HG03060 (cell line): ENCODE data around the gene SAT1.

Experiments used
- ATAC-seq: cut with Tn5 transposase; IDR thresholded peaks from one replicate; pipeline ENCODE4 v1.9.1; 2021; ENCODE audit warnings: low read depth, moderate number of reproducible peaks; ENCODE audit not compliant: unreplicated experiment

SAT1 gene

DNA sequence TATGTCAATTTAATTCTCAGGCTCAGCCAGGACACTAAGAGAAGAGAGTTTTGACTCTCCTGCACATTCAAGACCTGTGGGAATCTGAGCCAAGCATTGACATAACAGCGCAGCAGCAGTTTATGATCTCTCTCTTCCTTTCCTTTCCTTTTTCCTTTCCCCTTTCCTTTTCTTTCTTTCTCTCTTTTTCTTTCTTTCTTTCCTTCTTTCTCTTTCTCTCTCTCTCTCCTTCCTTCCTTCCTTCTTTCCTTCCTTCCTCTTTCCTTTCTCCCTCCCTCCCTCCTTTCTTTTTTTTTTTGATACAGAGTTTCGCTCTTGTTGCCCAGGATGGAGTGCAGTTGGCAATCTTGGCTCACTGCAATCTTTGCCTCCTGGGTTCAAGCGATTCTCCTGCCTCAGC lies 21.6 kb downstream of the SAT1 start:
- ATAC-seq = no peak

DNA sequence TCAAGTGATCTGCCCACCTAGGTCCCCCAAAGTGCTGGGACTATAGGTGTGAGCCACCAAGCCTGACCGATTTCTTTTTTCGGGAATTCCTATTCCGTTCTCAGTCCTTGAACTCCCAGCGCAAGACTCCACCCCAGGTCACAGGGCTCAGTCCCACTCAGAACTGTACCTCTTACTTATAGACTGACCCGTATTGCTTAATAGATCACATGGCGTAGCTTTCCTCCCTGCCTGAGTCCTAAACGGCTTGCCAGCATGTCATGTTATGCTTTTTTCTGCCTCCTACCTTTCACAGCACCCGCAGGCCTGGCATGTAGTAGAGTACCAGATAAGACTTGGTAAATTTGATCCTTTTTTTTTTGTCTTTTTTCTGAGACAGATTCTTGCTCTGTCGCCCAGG lies 22.4 kb downstream of the SAT1 start:
- no peak for ATAC-seq

GRCh38 chrX:23810279-23810678 lies 27.3 kb downstream of the SAT1 start:
- ATAC-seq = no peak

DNA sequence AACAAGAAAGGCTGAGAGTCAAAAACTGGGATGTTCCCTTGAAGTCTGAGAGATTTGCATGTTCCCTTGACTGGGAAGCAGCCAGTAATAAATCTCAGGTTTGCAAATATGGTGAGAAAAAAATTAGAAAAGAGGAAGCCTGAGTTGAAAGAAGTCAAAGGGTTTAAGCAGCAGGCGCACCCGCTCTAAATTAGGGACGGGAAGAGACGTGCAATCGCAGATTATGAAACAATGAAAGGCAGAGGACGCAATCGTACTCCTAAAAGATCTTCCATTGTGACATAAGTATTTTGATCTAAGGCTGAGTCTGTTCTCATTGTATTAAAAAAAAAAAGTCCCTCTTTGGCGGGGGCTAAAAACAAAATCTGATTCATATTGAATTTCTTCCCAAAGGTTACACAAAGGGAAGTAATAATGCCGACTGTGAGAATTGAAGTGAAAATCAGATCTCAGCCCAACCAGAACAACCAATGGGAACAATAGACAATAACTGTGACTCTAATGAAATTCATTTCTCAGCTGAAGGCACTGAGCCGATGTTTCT lies 28.2 kb downstream of the SAT1 start:
- no peak for ATAC-seq

GRCh38 chrX:23811656-23812055 lies 28.7 kb downstream of the SAT1 start:
- no peak for ATAC-seq

- ATAC-seq = no peak
These were observed 30.8 kb downstream of the SAT1 start for GRCh38 chrX:23813808-23814207.

GRCh38 chrX:23815376-23815775 lies 32.4 kb downstream of the SAT1 start:
- ATAC-seq = no peak

GRCh38 chrX:23816179-23816578 lies 33.2 kb downstream of the SAT1 start:
- no peak for ATAC-seq

DNA sequence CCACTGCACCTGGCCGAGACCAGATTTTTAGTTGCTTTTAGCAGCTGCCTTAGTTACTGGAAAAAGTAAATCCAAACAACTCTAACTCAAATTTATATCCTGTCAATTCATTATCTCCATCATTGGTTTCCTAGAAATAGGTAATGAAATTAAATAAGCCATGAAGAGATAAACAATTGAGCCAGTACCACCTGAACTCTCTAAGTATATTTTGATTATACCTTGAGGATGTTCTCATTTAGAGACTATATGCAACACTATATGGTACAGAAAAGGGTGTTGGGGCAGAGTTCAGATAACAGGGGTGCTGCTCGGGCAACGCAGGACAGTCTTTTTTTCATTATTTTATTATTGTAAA lies 35.0 kb downstream of the SAT1 start:
- no peak for ATAC-seq

DNA sequence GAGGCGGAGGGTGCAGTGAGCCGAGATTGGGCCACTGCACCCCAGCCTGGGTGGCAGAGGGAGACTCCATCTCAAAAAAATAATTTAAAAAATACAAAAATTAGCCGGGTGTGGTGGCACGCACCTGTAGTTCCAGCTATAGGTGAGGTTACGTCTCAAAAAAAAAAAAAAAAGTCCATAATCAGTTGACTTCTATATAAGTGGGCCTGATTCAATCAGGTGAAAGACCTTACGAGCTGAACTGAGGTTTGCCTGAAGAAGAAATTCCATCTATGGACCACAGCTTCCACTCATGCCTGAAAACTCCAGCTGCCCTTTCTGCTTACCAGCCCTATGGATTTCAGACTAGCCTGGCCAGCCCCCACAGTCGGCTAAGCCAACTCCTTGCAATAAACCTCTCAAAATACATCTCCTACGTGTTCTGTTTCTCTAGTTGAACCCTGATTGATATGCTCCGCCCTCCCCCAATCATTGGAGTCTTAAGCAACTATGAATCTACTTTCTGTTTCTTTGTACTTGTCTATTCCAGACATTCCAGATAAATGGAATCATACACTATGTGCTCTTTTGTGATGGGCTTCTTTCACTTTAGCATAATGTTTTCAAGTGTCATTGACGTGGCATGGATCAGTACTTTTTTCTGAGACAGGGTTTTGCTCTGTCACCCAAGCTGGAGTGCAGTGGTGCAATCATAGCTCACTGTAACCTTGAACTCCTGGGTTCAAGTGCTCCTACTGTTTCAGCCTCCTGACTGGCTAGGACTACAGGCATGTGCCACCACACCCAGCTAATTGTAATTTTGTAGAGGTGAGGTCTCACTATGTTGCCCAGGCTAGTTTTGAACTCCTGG lies 36.6 kb downstream of the SAT1 start:
- no peak for ATAC-seq

DNA sequence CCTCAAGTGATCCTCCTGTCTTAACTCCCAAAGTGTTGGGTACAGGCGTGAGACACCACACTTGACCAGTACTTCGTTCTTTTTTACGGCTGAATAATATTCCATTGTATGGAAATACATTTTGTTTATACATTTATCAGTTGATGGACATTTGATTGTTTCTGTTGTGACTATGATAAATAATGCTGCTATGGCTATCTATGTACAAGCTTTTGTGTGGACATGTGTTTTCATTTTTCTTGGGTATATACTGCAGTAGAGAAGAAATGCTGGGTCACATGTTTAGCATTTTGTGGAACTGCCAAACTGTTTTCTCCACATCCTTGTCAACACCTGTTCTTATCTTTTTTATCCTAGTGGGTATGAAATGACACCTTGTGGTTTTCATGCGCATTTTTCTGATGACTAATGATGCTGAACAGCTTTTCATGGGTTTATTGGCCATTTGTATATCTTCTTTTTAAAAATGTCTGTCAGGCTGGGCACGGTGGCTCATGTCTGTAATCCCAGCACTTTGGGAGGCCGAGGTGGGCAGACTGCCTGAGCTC lies 37.3 kb downstream of the SAT1 start:
- no peak for ATAC-seq

- no peak for ATAC-seq
These were observed 38.9 kb downstream of the SAT1 start for GRCh38 chrX:23821847-23822246.

- no peak for ATAC-seq
These were observed 39.4 kb downstream of the SAT1 start for GRCh38 chrX:23822397-23822796.

DNA sequence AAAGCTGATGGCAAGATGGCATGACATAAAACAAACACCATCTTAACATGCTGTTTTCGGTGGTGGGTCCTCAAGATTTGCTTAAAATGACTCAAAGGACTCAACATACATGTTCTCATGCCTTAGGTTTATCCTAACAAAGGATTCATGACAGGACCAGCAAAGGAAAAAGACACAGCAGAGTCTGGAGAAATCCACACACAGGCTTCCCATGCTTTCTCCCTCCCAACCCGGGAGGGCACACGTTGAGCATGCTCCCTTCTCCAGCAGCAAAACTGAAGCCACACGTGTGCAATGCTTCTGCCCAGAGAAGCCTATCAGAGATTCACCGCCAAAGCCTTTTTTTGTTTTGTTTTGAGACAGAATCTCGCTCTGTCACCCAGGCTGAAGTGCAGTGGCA lies 39.9 kb downstream of the SAT1 start:
- ATAC-seq = no peak

DNA sequence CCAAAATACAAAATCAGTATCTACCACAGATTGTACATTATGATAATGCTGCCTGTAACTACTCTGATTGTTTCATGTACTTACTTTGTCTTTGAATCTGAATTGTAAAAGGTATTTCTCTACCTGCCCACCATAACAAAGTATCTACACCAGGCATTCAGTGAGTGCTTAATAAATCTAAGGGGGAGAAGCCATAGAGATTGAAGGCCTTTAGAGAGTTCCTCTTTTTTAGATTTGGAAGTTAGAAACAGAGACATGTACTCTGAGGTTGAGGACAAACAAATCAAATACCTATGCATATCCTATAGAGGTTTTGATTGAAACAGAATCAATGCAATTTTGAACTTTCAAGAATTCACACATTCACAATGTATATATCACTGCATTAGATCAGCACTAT lies 42.7 kb downstream of the SAT1 start:
- ATAC-seq = no peak

- ATAC-seq = no peak
These were observed 43.2 kb downstream of the SAT1 start for GRCh38 chrX:23826216-23826615.

DNA sequence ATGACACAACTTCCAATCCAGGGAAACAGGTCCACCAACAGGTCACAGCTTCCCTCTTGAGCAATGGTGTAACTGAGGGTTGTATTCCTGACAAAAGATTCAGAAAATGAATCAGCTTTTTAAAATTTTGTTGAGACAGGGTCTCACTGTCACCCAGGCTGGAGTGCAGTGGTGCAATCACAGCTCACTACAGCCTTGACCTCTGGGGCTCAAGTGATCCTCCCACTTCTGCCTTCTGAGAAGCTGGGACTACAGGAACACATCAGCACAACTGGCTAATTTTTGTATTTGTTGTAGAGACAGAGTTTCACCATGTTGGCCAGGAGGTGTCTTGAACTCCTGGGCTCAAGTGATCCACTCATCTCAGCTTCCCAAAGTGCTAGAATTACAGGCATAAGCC lies 43.7 kb downstream of the SAT1 start:
- ATAC-seq = no peak

GRCh38 chrX:23828881-23829280 lies 45.9 kb downstream of the SAT1 start:
- no peak for ATAC-seq

- ATAC-seq = no peak
These were observed 49.7 kb downstream of the SAT1 start for GRCh38 chrX:23832721-23833120.
